Myocyte (in vitro differentiated cells): Measurements from ENCODE around the gene STAB1. TPM values are rescaled to one million over a fixed set of nuclear protein-coding genes. Genes with fewer than 3 reads are reported as not detected.

Experiments used
- DNase-seq: peaks from one replicate; pipeline ENCODE4 v3.0.0-alpha.2; 2012; ENCODE audit warnings: low read depth
- total RNA-seq: library from RNA; depleted of rRNA; stranded (reverse); fragments of >200 nt; gene quantifications from 2 replicates; pipeline ENCODE4 v1.2.3, GENCODE V29; 2014

Gene STAB1
- total RNA-seq, 1 donor from 2014 or later, result 0.59 TPM

DNA sequence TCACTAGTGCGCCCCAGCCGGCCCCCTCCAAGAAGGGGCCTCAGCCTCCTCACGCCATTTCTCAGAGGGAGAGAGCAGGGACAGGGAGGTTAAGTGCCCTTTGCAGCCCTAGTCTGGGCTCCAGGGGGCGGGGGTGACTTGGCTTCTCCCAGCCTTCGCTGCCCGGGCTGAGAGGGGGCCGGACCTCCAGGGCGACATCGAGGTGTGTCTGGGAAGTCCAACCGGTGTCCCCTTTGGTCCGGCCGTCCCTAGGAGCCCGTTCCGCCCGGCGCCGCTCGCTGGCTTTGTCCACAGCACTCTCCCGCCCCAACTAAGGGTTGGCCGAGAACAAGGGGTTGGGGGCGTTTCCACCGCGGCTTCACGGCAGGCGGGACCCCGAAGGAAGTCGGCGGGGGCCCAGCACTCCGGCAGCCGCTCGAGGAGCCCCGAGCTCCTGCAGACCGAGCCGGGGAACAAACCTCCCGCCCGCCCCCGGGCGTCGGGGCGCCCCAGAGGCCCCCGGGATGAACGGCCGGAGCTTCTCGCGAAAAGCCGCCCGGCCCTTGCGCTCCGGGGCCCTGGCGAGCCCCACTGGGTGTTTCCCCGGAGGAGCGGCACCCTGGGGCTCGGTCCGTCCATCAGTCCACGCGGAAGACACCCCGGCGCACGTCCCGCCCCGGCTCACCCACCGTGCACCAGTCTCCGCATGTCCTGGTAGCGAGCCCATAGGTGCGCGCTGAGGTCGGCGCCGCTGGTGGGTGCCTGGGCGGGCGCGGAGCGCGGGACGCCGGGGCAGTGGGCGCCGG, 37.9 kb downstream of the STAB1 start:
- DNase-seq, result no peak

DNA sequence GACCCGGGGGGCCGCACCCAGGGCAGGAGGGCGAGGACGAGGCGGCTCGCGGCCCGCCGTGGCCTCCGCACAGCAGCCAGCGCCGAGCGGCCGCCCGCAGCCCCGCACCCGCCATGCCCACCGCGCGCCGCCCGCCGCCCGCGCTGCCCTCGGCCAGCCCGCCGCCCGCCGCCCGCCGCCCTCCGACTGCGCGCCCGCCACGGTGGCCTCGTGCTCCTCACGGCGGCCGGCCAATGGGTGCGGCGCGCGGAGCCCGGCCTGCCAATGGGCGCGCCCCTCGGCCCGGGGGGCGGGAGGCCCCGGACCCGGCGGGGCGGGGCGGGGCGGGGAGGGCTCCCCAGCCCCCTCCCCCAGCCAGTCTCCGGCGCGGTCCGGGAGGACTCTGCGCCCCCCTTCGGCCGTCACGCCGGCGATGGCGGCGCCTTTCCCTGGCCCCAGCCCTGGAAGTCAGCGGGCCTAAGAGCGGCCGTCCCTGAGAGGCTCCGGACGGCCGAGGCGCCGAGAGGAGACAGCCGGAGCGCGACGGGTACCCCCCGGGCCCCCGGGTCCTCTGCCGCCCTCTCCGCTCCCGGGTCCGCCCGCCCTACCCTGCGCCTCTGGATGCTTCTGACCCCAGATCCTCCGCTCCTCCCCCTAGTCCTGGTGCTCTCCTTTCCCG, 38.6 kb downstream of the STAB1 start, which contains the start of gene NT5DC2:
NT5DC2 (minus strand) TSS at position 235 of the 658 bp plus-strand sequence; CDS start at position 115, 120 bp downstream.
- peak; percentile 79 for DNase-seq

DNA sequence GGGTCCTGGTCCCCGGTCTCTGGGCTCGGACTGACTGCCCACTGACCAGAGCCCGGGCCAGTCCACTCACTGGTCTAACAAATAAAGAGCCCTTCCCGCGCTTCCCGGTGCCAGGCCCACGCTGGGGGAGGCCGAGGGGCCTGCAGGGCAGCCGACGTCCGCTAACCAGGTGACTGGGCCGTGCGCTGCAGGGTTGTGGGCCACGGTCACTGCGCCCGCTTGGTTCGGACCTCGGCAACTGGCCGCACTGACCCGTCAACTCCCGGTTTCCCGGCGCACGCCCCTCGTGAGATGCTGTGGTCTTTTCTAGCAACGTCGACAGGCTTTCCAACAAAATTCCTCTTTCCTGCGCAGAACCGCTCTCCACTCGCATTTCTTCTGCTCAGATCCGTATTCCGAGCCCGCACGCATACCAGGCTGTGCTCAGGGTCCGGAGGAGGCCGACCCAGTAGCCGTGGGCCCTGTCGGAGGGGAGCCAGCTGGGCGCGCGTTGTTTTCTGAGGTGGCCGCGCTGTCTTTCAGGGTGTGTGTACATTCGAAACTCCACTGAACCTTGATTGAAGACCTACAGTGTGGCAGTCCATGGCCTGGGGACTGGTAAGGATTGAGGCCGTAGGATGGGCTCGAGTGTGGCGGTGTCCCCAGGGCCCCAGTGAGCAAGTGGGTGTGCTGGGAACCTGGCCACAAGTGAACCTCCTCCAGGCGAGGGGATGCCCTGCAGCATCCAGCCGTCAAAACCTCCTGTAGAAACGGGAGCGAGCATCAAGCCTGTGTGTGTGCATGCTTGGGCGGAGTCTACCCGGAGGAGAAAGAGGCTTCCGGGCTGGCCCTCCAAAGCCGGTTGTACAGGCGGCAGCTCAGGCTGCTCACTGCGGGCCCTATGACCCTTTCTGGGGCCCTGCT, 39.4 kb downstream of the STAB1 start:
- DNase-seq, result no peak

DNA sequence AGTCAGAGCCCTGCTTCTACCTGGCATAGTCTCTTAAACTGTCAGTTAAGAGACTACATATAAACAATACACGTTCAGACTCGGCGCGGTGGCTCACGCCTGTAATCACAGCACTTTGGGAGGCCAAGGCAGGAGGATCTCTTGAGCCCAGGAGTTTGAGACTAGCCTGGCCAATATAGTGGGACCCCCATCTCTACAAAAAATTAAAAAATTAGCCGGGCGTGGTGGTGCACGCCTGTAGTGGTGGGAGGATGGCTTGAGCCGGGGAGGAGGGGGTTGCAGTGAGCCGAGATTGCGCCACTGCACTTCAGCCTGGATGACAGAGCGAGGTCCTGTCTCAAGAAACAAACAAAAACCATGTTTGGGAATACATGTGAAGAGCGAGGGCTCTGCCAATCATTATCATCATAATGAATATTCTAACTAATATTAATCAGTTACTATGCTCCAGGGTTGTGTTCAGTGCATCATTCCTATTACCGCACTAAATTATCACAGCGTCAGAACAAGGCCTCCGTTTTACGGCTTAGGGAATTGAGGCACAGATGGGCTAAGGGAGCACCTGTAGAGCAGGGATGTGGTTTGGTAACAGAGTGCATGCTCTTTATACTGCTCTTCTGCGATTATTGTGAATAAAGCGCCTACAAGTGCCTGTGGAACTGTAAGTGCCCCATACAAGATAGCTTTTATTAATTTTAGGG, 40.4 kb downstream of the STAB1 start:
- DNase-seq, result no peak

DNA sequence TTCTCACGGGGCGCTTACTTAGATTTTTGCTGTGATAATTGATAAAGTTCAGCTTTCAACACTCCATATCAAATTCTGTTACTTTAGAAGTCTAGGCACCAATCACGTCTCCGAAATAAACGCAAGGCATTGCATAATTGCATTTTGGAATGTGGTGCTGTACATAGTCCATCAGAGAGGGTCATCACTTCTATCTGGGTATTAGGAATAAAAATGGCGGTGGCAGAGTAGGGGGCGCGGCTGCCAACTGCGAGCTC, 40.9 kb downstream of the STAB1 start:
- no peak for DNase-seq

DNA sequence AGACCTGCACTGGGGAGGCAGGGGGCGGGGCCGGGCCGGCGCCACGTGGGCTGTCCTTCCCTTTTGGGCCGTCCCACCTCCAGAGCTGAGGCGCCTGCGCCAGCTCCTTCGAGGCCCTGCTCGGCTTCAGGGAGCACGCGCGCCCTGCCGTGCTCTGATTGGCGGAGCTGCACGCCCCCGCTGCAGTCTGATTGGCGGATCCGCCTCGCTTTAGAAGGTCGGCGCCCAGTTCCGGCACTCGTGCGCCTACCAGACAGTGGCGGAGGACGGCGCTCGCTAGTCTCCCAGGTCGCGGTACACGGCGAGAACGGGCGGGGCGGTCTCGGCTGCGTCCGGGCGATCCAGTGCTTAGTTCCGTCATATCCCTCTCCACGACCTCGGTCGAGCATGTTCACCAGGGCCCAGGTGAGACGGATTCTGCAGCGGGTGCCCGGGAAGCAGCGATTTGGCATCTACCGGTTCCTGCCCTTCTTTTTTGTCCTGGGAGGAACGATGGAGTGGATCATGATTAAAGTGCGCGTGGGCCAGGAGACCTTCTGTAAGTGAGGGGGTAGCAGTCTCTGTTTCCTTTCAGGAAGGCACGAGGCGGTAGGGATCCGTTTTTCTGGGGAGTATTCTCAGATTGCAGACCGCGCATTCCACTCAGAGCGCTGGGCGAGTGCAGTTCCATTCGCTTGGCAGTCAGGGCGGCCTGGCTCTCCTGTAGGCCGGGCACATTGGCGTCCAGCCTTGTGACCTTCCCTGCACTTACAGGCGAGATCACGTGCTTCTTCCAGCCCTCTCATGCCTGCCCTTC, 41.4 kb downstream of the STAB1 start, which contains the start of gene UQCC5:
UQCC5 (plus strand) TSS at position 237 of the 796 bp plus-strand sequence; CDS start at position 388, 151 bp downstream.
- peak; percentile 99 for DNase-seq

DNA sequence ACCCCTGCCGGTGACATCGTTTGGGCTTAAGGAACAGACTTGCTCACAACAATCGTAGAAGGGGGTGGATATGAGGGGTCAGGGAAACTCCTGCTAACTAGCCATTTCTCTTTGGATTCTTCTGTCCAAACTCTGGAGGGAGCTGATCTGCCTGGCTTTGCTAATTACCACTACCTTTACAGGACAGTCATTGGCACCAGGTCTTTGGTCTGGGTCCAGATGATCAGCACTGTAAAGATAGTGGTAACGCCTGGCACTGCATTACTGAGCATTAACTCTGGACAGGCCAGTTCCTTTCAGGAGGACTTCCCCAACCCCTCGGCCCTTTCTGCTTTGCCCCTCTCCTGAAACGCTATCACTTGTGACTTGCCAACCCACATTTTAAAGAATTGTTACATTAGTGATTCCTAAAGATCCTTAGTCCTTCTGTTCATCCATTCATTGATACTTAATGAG, 42.1 kb downstream of the STAB1 start:
- no peak for DNase-seq

DNA sequence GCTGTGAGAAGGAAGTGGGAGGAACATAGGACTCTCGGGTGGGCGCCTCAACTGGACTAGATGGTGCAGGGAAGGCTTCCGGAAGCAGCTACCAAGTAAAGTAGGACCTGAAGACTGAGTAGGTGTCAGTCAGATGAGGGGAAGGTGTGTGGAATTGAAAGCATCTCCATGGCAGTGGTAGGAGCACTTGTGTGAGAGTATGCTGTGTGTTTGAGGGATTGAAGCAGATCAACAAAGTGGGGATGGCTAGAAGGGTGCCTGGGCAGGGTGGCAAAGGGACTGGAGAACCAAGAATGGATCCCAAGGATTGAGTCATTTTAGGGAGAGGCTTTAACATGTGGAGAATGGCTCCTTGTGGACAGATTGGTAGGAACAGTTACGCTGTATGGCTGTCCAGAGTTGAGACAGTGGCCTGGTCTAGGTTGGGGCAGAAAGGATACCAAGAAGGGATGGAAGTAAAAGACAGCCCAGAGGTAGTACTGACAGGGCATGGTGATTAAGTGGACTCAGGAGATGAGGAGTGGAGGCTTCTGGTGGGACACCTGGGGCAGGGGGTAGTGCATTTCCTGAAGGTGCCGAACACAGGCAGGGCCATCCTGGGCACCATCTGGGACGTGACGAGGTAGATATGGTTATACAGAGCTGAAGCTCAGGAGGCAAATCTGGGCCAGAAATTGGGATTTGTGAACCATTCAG, 42.7 kb downstream of the STAB1 start:
- no peak for DNase-seq

DNA sequence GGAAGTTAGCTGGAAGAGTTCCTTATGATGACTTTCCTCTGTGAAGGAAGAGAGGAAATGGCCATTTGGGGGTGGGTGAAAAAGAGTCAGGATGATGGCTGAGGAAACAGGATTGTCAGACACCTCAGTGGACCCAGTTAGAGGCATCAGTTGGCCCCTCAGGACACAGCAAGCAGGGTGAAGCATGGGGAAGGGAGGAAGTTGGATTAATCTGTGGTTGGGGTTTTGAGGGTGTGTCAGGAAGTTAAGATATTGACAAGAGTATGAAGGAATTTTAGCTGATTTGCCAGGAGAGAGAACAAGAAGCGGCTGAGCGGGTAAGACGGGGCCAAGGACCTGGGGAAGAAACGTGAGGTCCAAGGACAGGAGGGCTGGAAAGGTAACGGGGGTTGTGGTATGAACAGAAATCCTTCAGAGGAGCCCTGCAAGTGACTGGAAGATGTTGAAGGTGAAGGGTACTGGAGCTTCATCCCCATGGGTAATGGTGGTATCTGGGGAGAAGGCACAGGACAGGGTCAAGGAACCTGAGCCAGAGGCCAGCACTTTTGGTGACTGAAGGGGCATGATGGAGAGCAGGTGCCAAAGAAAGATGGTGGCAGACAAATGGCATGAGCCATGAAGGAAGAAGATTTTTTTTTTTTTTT, 44.0 kb downstream of the STAB1 start:
- no peak for DNase-seq

DNA sequence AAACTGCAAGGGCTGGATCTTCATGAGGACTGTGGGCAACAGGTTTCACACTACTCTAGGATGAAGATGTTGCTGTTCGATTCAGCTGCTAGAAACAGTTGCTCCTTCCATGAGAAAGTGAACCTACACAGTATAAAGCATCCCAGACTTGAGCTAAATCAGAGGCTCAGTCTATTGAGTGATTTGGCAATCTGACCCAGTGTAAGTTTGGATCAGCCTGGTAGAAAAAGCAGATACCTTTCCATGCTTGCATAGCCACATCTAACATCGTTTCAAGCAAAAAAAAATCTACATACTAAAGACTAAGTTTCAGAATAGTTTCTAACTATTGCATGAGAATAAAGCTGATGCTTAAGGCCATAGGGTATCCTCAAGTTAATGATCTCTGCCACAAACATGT, 45.9 kb downstream of the STAB1 start:
- DNase-seq, result no peak

DNA sequence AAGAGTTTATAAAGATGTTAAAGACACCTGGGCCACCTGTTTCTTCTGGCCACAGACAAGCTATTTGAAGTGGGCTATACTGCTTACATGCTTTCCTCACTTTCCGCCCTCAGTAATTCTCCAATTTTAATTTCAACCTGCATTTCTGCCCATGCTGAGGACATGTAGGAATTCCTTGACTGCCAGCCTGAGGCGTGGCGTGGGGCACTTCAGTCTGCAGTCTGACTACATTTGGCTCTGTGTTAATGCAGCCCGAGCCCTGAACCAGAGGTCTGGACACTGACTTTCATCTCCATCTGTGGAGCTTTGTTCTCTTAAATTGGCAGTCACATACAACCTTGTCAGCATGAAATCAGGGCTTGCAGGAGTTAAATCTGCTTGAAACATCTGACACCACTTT, 49.8 kb downstream of the STAB1 start:
- DNase-seq, result peak; percentile 61

DNA sequence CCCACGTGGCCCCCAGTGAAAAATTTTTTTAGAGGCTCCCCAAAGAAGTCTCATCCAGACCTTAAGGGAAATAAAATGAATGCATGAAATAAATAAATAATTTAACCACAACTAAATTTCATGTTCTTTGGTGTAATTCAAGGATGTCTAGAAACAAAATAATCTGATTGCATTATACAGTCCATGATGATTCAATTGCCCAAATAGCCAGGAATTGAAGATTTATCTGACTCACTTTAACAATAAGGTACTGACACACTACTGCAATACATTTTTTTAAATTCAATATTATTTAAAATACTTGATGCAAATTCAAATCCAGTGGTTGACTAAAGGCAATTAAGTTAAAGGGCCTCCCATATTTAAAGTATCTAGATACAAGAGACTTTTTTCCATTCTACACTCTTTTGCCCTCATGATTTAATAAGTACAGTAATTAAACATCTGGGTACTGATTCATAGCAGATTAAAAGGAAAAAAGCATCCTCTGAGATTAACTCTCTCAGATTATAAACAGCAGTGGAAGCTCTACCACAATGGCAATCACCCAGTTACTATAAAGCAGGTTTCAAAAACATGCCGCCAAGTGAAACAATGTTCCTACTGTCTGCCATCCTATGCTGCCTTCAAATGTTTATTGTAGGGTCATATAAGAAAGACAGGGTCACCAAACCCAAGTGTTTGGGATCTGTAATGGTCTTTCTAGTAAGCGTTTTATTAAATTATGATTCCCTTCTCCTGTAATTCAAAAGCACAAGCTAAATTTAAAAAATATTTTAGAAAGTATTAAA, 51.2 kb downstream of the STAB1 start:
- no peak for DNase-seq

DNA sequence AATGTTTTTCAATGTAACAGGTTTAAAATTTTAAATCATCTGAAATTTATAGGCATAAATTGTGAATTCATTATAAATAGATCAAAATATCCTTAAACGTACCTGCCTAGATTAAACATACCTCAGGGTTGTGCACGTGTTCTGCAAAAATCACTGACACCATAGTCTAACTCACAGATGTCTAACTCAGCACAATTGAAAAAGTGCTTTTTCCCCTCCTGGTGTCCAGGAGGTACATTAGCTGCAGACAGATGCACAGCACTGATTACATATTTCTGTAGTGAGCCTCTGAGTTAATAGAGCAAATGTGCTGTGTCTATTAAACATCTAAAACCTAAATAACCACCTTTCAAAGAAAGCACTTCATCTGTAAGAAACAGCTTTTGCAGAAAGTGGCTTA, 52.0 kb downstream of the STAB1 start:
- no peak for DNase-seq

DNA sequence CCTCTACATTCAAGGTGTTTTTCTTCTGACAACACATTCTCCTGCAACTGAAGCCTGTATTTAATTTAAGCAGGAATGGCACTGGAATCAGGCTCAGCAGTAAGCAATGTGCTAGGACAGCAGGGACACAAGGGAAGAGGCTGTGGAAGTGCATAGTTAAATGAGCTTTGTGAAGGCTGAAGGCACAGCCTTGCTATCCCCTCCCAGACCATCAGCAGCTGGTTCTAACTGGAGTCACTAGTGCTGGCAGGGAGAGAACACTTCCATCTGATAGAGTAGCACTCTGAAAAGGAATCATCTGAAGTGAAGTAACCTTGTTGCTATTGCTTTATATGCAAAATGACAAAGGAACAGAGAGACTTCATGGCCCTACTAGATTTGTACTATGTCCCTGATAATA, 56.0 kb downstream of the STAB1 start:
- DNase-seq, result peak; percentile 56

DNA sequence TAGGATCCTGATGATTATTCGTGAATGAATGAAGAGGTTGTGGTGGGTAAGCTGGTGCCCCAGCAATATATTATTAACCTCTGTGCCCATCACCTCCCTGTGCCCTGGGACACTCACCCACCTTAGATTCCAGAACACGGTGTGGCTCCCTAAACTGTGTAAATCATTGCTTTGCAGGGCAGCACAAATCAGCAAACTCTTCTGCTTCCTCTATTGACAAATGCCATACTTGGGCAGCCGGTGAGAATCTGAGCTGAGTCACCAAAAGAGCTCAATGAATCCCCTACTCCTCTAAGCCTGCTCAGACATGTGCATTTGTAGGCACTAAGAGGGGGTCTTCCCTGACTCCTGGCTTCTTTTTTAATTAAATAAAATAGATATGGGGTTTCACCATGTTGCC, 57.0 kb downstream of the STAB1 start:
- no peak for DNase-seq

DNA sequence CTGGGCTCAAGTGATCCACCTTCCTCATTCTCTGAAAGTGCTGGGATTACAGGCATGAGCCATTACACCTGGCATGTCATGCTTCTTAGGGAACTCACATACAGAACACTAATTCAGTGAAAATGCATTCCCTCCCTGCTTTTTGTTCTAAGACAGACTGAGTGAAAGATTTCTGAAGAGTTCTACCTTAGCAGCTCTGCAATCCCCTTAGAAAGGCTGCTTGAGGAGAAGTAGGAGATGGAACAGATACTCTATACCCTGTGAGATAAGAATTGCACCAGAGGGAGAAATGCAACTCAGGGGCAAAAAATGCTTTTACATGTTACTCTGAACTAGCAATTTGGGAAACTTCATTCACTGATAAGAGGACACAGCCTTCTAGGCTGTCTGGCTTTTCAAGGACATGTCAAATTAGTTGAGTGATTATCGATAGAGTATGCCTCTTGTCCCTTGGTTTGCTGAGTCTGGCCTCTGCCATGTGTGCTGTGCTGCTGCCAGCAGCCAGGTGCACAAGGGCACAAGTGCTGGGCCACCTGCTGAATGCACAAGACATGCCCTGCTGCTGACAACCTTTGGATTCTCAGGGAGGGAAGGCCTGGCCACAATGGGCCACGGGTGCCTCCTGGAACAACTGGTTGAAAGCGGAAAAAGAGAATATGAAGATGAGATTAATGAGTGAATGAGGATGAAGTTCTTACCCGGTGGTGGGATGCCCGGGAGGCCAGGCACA, 59.1 kb downstream of the STAB1 start:
- peak; percentile 53 for DNase-seq

DNA sequence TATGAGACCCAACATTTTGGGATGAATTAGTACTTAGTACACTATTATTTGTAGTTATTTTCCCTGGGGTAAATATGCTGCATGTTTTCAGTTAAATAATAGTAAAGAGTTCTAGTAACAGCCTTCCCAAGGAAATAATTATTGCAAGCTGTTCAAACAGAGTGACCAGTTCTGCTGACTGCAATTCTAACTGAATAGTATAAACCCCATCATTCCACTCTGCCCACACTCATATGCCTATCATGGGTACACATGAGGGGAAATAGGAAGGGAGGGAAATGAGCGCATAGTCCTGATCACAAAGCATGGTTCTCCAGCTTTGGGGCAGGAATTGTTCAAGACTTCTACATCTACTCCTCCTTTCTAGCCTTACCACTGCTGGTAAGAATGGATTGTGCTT, 59.9 kb downstream of the STAB1 start:
- no peak for DNase-seq
